HepG2 (cell line): ENCODE measurements around the gene MGST2. TPM values are rescaled to one million over a fixed set of nuclear protein-coding genes. Genes with fewer than 3 reads are reported as not detected.

Experiments used
- ASH2L ChIP-seq: fragments of 300-600, 200-600 bp; sonication (generic); IDR thresholded peaks from 2 replicates; pipeline ENCODE4 v1.7.0; 2017; ENCODE audit warnings: low read depth, mild to moderate bottlenecking, moderate library complexity, mixed read lengths, low read length; ENCODE audit not compliant: insufficient read length
- FOSL2 ChIP-seq: sonication (generic); formaldehyde crosslinking; IDR thresholded peaks from 2 replicates; pipeline ENCODE4 v1.4.0; 2020; ENCODE audit warnings: missing genetic modification reagents
- KAT8 ChIP-seq: IDR thresholded peaks from 2 replicates; pipeline ENCODE4 v1.6.1; 2016; ENCODE audit warnings: missing genetic modification reagents, missing compliant biosample characterization
- KDM2A ChIP-seq: sonication (generic); formaldehyde crosslinking; IDR thresholded peaks from 2 replicates; pipeline ENCODE4 v1.4.0; 2020; ENCODE audit warnings: low read depth, missing genetic modification reagents, borderline replicate concordance
- KLF12 ChIP-seq: sonication (generic); formaldehyde crosslinking; IDR thresholded peaks from 2 replicates; pipeline ENCODE4 v1.4.0; 2020; ENCODE audit warnings: missing genetic modification reagents, borderline replicate concordance
- MED8 ChIP-seq: sonication (generic); formaldehyde crosslinking; IDR thresholded peaks from 2 replicates; pipeline ENCODE4 v1.8.1; 2023; ENCODE audit warnings: mild to moderate bottlenecking, missing genetic modification reagents; ENCODE audit not compliant: insufficient replicate concordance
- REL ChIP-seq: sonication (generic); formaldehyde crosslinking; conservative IDR thresholded peaks from 2 replicates; pipeline ENCODE4 v1.8.0; 2022; ENCODE audit warnings: mild to moderate bottlenecking, missing genetic modification reagents, moderate library complexity
- SAFB2 ChIP-seq: sonication (generic); formaldehyde crosslinking; IDR thresholded peaks from 2 replicates; pipeline ENCODE4 v1.5.1; 2020; ENCODE audit warnings: missing genetic modification reagents, low read depth, mild to moderate bottlenecking, borderline replicate concordance
- ZNF124 ChIP-seq: sonication (generic); formaldehyde crosslinking; IDR thresholded peaks from 2 replicates; pipeline ENCODE4 v1.4.0; 2020; ENCODE audit warnings: missing genetic modification reagents
- ZNF343 ChIP-seq: sonication (generic); formaldehyde crosslinking; IDR thresholded peaks from 2 replicates; pipeline ENCODE4 v1.4.0; 2020; ENCODE audit warnings: mild to moderate bottlenecking, missing genetic modification reagents
- ZNF354B ChIP-seq: sonication (generic); formaldehyde crosslinking; IDR thresholded peaks from 2 replicates; pipeline ENCODE4 v1.8.0; 2022; ENCODE audit warnings: mild to moderate bottlenecking, missing genetic modification reagents
- ZNF552 ChIP-seq: sonication (generic); formaldehyde crosslinking; IDR thresholded peaks from 2 replicates; pipeline ENCODE4 v1.9.0; 2022; ENCODE audit warnings: missing genetic modification reagents, mild to moderate bottlenecking, borderline replicate concordance
- ZNF564 ChIP-seq: sonication (generic); formaldehyde crosslinking; IDR thresholded peaks from 2 replicates; pipeline ENCODE4 v1.8.1; 2023; ENCODE audit warnings: mild to moderate bottlenecking, missing genetic modification reagents
- polyA plus RNA-seq, 8 experiments: library from polyadenylated mRNA; depleted of rRNA in 3 of 8; stranded (reverse) in 7 of 8; unstranded in 1 of 8; fragments of >200 nt; fragmentation: Illumina TruSeq in 4 of 8; extraction: Trizol in 4 of 8; gene quantifications; 2 replicates each; pipeline versions ENCODE4 v1.2.1 to v1.2.3, GENCODE V29; 2011 to 2016; ENCODE audit warnings: low read depth in 4 of 8, missing spikeins in 1 of 8, mixed read lengths in 1 of 8; ENCODE audit not compliant: insufficient read depth in 1 of 8
- total RNA-seq, 5 experiments: library from RNA; depleted of rRNA; stranded (reverse); fragments of >200 nt; fragmentation: Illumina TruSeq; extraction: Trizol; gene quantifications; 2 replicates each; pipeline ENCODE4 v1.2.3, GENCODE V29; 2016; ENCODE audit warnings: low read depth in 1 of 5
- TF ChIP-seq, protein P1 (sequence below): sonication (generic); formaldehyde crosslinking; IDR thresholded peaks from 2 replicates; pipeline ENCODE4 v1.4.0; 2020; ENCODE audit warnings: missing genetic modification reagents, low read depth, mild to moderate bottlenecking, borderline replicate concordance
- TF ChIP-seq, protein P2 (sequence below): sonication (generic); formaldehyde crosslinking; IDR thresholded peaks from 2 replicates; pipeline ENCODE4 v1.8.0; 2022; ENCODE audit warnings: missing genetic modification reagents, mild to moderate bottlenecking, borderline replicate concordance
- TF ChIP-seq, protein P3 (sequence below): sonication (generic); formaldehyde crosslinking; IDR thresholded peaks from 2 replicates; pipeline ENCODE4 v1.8.0; 2022; ENCODE audit warnings: missing genetic modification reagents, mild to moderate bottlenecking, moderate library complexity, borderline replicate concordance
- TF ChIP-seq, protein P4 (sequence below): sonication (generic); formaldehyde crosslinking; IDR thresholded peaks from 2 replicates; pipeline ENCODE4; 2020; ENCODE audit warnings: missing genetic modification reagents, mild to moderate bottlenecking, borderline replicate concordance
- TF ChIP-seq, protein P5 (sequence below): sonication (generic); formaldehyde crosslinking; IDR thresholded peaks from 2 replicates; pipeline ENCODE4 v1.5.1; 2020; ENCODE audit warnings: mild to moderate bottlenecking, missing genetic modification reagents, moderate library complexity

The MGST2 gene
- total and polyA plus RNA-seq, 2 of the 13 experiments (the other 11 are each of a cell fraction or from before 2014, with no cell fraction given) = 205 to 416 TPM

DNA sequence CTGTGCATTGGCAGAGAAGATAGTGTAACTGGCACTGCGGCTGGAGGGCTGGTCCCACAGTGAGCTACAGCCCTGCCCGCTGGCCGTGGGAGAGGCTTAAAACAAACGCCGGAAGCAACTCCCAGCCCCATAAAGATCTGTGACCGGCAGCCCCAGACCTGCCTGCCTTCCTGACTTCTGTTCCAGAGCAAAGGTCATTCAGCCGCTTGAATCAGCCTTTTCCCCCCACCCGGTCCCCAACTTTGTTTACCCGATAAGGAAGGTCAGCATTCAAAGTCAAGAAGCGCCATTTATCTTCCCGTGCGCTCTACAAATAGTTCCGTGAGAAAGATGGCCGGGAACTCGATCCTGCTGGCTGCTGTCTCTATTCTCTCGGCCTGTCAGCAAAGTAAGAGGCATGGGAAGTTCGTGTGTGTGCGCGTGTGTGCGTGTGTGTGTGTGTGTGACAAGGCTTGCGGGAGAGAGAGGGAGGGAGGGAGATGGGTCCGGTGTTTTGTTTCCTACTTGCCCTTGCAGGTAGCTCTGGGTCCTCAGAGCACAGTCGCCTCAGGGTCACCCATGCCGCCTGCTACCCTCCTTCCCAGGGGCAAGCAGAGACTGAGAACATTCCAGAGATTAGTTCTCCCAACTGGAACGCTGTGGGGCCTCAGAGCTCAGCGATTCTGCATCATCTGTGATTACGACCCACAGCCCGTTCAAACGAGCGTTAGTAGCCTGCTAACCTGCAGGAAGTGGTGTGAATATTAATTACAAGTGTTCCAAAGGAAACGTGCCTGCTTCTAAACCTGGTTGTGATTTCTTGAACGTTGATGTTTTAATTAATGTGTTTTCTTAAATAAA lies at the start of gene MGST2 (continued):
- TF ChIP-seq, protein P1, sequence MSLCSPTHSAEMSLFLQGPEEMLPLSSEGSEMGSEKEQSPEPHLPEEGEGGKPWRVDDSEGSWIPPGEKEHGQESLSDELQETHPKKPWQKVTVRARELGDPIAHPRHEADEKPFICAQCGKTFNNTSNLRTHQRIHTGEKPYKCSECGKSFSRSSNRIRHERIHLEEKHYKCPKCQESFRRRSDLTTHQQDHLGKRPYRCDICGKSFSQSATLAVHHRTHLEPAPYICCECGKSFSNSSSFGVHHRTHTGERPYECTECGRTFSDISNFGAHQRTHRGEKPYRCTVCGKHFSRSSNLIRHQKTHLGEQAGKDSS (CRISPR knock-in tag) = peak; percentile 72; the same call in 1 of the 2 replicates
- no peak for TF ChIP-seq ZNF564 (CRISPR knock-in tag)
- TF ChIP-seq, protein P2, sequence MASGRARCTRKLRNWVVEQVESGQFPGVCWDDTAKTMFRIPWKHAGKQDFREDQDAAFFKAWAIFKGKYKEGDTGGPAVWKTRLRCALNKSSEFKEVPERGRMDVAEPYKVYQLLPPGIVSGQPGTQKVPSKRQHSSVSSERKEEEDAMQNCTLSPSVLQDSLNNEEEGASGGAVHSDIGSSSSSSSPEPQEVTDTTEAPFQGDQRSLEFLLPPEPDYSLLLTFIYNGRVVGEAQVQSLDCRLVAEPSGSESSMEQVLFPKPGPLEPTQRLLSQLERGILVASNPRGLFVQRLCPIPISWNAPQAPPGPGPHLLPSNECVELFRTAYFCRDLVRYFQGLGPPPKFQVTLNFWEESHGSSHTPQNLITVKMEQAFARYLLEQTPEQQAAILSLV (CRISPR knock-in tag) = peak; percentile 92; the same call in 1 of the 2 replicates
- TF ChIP-seq ASH2L = peak; percentile 88
- no peak for TF ChIP-seq ZNF354B (CRISPR knock-in tag)
- TF ChIP-seq ZNF343 = peak; percentile 74; the same call in 1 of the 2 replicates
- TF ChIP-seq REL (CRISPR knock-in tag) = 0 out of 2 replicates have a peak, but pooled peaks have one; percentile 3
- TF ChIP-seq, protein P3, sequence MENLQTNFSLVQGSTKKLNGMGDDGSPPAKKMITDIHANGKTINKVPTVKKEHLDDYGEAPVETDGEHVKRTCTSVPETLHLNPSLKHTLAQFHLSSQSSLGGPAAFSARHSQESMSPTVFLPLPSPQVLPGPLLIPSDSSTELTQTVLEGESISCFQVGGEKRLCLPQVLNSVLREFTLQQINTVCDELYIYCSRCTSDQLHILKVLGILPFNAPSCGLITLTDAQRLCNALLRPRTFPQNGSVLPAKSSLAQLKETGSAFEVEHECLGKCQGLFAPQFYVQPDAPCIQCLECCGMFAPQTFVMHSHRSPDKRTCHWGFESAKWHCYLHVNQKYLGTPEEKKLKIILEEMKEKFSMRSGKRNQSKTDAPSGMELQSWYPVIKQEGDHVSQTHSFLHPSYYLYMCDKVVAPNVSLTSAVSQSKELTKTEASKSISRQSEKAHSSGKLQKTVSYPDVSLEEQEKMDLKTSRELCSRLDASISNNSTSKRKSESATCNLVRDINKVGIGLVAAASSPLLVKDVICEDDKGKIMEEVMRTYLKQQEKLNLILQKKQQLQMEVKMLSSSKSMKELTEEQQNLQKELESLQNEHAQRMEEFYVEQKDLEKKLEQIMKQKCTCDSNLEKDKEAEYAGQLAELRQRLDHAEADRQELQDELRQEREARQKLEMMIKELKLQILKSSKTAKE (CRISPR knock-in tag) = peak; percentile 87
- 0 out of 2 replicates have a peak, but pooled peaks have one; percentile 35 for TF ChIP-seq KLF12 (CRISPR knock-in tag)
- peak; percentile 95 for TF ChIP-seq MED8
- peak; percentile 55 for TF ChIP-seq KDM2A (CRISPR knock-in tag)
- peak; percentile 59; the same call in 1 of the 2 replicates for TF ChIP-seq ZNF124 (CRISPR knock-in tag)
- TF ChIP-seq FOSL2 (CRISPR knock-in tag) = peak; percentile 81
- TF ChIP-seq SAFB2 (CRISPR knock-in tag) = no peak; the same call in 1 of the 2 replicates
- TF ChIP-seq, protein P4, sequence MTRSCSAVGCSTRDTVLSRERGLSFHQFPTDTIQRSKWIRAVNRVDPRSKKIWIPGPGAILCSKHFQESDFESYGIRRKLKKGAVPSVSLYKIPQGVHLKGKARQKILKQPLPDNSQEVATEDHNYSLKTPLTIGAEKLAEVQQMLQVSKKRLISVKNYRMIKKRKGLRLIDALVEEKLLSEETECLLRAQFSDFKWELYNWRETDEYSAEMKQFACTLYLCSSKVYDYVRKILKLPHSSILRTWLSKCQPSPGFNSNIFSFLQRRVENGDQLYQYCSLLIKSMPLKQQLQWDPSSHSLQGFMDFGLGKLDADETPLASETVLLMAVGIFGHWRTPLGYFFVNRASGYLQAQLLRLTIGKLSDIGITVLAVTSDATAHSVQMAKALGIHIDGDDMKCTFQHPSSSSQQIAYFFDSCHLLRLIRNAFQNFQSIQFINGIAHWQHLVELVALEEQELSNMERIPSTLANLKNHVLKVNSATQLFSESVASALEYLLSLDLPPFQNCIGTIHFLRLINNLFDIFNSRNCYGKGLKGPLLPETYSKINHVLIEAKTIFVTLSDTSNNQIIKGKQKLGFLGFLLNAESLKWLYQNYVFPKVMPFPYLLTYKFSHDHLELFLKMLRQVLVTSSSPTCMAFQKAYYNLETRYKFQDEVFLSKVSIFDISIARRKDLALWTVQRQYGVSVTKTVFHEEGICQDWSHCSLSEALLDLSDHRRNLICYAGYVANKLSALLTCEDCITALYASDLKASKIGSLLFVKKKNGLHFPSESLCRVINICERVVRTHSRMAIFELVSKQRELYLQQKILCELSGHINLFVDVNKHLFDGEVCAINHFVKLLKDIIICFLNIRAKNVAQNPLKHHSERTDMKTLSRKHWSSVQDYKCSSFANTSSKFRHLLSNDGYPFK = peak; percentile 30; the same call in 1 of the 2 replicates
- TF ChIP-seq ZNF552 (CRISPR knock-in tag) = peak; percentile 42; the same call in 1 of the 2 replicates
- TF ChIP-seq, protein P5, sequence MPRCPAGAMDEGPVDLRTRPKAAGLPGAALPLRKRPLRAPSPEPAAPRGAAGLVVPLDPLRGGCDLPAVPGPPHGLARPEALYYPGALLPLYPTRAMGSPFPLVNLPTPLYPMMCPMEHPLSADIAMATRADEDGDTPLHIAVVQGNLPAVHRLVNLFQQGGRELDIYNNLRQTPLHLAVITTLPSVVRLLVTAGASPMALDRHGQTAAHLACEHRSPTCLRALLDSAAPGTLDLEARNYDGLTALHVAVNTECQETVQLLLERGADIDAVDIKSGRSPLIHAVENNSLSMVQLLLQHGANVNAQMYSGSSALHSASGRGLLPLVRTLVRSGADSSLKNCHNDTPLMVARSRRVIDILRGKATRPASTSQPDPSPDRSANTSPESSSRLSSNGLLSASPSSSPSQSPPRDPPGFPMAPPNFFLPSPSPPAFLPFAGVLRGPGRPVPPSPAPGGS (CRISPR knock-in tag) = 0 out of 2 replicates have a peak, but pooled peaks have one; percentile 60
- peak; percentile 80 for TF ChIP-seq KAT8 (CRISPR knock-in tag)
